Effector memory CD4-positive, alpha-beta T cell (primary cell): ENCODE measurements around the gene NCEH1.

Experiments
- DNase-seq, 3 donors: peaks; one replicate each; pipeline ENCODE4 v3.0.0-alpha.2; 2020
- H3K27ac ChIP-seq: 2 replicates; pipeline ENCODE4 v1.7.0; 2013; ENCODE audit warnings: mild to moderate bottlenecking, low read length, moderate library complexity; ENCODE audit not compliant: insufficient read depth, poor library complexity, severe bottlenecking
- H3K27me3 ChIP-seq: replicated peaks from 2 replicates; pipeline ENCODE4 v1.7.0; 2013; ENCODE audit warnings: mild to moderate bottlenecking, low read length; ENCODE audit not compliant: insufficient read depth, control insufficient read depth, poor library complexity, severe bottlenecking
- H3K36me3 ChIP-seq: 2 replicates; pipeline ENCODE4 v1.7.0; 2013; ENCODE audit warnings: mild to moderate bottlenecking, low read length, moderate library complexity; ENCODE audit not compliant: control insufficient read depth, insufficient read depth
- H3K4me1 ChIP-seq: 2 replicates; pipeline ENCODE4 v1.7.0; 2013; ENCODE audit warnings: low read length, mild to moderate bottlenecking; ENCODE audit not compliant: control insufficient read depth, insufficient read depth, poor library complexity, severe bottlenecking
- H3K4me3 ChIP-seq: 2 replicates; pipeline ENCODE4 v1.7.0; 2013; ENCODE audit warnings: low read length, low read depth, mild to moderate bottlenecking; ENCODE audit not compliant: insufficient read depth, poor library complexity, severe bottlenecking
- H3K9me3 ChIP-seq: 2 replicates; pipeline ENCODE4 v1.7.0; 2013; ENCODE audit warnings: mild to moderate bottlenecking, low read length, moderate library complexity; ENCODE audit not compliant: control insufficient read depth

The NCEH1 gene

GRCh38 chr3:172634948-172635347 lies 75.9 kb downstream of the NCEH1 start:
- Histone ChIP-seq H3K9me3 (no peaks in the 10 kb centered on the region), H3K4me1 (no peaks in the 10 kb centered on the region), H3K4me3 (no peak overlapping the region), H3K27ac (no peak overlapping the region), H3K27me3 (no peaks in the 10 kb centered on the region), H3K36me3 (no peaks in the 10 kb centered on the region)
- no peak for DNase-seq

GRCh38 chr3:172630316-172630715 lies 80.6 kb downstream of the NCEH1 start:
- no peaks in the 10 kb centered on the region for H3K4me1 ChIP-seq
- H3K27ac ChIP-seq = no peak overlapping the region
- no peak overlapping the region for H3K4me3 ChIP-seq
- DNase-seq = no peak
- H3K9me3 ChIP-seq = no peaks in the 10 kb centered on the region
- H3K27me3 ChIP-seq = no peaks in the 10 kb centered on the region
- no peaks in the 10 kb centered on the region for H3K36me3 ChIP-seq

- Histone ChIP-seq H3K27me3 (no peaks in the 10 kb centered on the region), H3K27ac (no peak overlapping the region), H3K4me3 (no peak overlapping the region), H3K36me3 (no peaks in the 10 kb centered on the region), H3K4me1 (no peaks in the 10 kb centered on the region), H3K9me3 (no peaks in the 10 kb centered on the region)
- no peak for DNase-seq
Observed at GRCh38 chr3:172629470-172629869, 81.4 kb downstream of the NCEH1 start.

DNA sequence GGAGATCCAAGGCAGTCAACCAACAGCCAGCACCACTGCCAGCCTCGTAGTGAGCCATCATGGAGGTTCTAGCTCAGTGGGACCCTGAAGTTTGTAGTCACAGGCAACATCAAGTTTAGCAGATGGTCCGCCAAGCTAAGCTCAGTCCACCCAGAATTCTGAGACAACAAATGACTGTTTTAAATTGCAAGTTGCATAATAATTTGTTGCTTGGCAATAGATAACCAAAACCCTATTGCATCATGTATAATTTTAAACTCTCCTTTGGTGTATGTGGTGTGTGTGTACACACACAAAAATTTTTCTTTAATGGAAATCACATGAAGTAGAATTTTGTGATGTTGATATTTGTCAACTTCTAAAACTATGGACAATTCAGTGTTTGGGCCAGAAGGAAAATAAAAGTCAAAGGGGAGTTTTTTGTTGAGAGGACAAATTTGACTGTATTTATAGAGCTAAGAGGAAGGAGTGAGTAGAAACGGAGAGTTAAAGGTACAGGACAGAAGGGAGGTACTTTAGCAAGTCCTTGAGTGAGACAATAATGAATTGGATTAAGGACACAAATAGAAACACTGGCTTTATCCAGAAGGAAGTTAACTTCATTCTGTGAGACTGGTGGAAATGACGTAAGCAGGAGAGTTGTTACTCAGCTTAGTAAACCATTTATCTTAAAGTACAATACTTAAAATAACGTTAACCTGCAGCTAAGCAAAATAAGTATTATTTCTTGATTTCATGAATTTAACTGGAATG lies 83.6 kb downstream of the NCEH1 start:
- H3K36me3 ChIP-seq = no peaks in the 10 kb centered on the region

GRCh38 chr3:172626021-172626640 lies 84.7 kb downstream of the NCEH1 start:
- no peak overlapping the region for H3K27ac ChIP-seq
- H3K4me3 ChIP-seq = no peak overlapping the region
- H3K4me1 ChIP-seq = no peaks in the 10 kb centered on the region
- no peaks in the 10 kb centered on the region for H3K27me3 ChIP-seq
- H3K9me3 ChIP-seq = no peaks in the 10 kb centered on the region
- no peak for DNase-seq
- no peaks in the 10 kb centered on the region for H3K36me3 ChIP-seq

More for the DNA sequence above, 83.6 kb downstream of the NCEH1 start:
- DNase-seq = no peak
- no peak overlapping the region for H3K4me3 ChIP-seq
- no peaks in the 10 kb centered on the region for H3K4me1 ChIP-seq
- no peaks in the 10 kb centered on the region for H3K9me3 ChIP-seq
- no peak overlapping the region for H3K27ac ChIP-seq
- H3K27me3 ChIP-seq = no peaks in the 10 kb centered on the region

GRCh38 chr3:172625404-172625803 lies 85.5 kb downstream of the NCEH1 start:
- no peaks in the 10 kb centered on the region for H3K4me1 ChIP-seq
- no peak overlapping the region for H3K27ac ChIP-seq

DNA sequence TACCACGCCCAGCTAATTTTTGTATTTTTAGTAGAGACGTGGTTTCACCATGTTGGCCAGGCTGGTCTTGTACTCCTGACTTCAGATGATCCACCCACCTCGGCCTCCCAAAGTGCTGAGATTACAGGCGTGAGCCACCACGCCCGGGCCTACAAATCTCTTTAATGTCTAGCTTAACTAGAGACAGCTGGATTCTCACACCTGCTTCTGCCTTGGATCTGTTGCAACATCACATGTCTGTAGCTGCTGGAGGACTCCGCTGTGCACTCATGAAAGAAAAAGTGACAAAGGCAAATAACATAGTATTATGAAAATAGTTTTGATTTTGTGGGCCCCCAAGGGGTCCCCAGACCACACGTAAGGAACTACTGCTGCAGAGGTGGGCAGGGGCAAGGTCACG lies 85.9 kb downstream of the NCEH1 start:
- Histone ChIP-seq H3K9me3 (no peaks in the 10 kb centered on the region), H3K27ac (no peak overlapping the region)

More at GRCh38 chr3:172625404-172625803, 85.5 kb downstream of the NCEH1 start:
- Histone ChIP-seq H3K27me3 (no peaks in the 10 kb centered on the region), H3K9me3 (no peaks in the 10 kb centered on the region), H3K4me3 (no peak overlapping the region), H3K36me3 (no peaks in the 10 kb centered on the region)
- DNase-seq = no peak

DNA sequence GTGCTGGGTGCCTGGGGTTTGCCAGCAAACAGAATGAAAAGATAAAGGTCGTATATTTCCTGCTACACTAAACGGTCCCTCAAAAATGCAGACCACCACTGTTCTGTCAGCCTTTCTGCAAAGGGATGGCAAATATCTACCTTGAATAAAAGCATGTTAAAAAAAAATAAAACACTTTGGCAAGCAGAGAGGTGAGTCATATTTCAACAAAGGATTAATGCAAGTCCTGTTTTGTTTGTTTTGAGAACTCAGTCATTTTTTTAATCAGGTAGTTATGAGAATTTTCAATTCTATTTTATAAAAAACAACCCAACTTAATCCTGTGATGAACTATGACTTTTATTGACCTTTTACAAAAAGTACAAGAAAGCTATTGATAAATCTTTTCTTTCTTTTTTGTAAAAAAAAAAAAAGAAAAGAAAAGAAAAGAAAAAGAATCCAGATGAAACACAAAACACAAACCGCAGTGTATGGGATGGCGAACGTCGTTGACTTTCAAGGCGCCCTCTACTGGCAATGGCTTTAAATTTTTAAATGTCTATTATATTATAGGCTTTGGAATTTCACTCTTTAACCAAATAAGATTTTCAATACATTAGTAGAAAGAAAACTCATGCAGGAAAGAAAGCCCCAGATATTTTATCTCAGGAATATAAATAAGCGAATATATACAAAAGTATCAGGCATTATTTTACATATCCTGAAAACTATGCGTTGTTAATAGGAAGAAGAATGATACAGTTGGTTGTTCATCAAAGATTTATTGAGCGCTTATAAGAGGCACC lies 87.8 kb downstream of the NCEH1 start:
- DNase-seq = peak in 1 of 3 donors; percentile 11
- Histone ChIP-seq H3K9me3 (no peaks in the 10 kb centered on the region), H3K27me3 (no peaks in the 10 kb centered on the region), H3K4me3 (no peak overlapping the region), H3K27ac (no peak overlapping the region), H3K36me3 (no peaks in the 10 kb centered on the region), H3K4me1 (no peaks in the 10 kb centered on the region)

More for the DNA sequence above, 85.9 kb downstream of the NCEH1 start:
- Histone ChIP-seq H3K36me3 (no peaks in the 10 kb centered on the region), H3K4me3 (no peak overlapping the region), H3K4me1 (no peaks in the 10 kb centered on the region), H3K27me3 (no peaks in the 10 kb centered on the region)
- DNase-seq = no peak

- H3K36me3 ChIP-seq = no peaks in the 10 kb centered on the region
- no peak overlapping the region for H3K4me3 ChIP-seq
- H3K4me1 ChIP-seq = no peaks in the 10 kb centered on the region
- no peaks in the 10 kb centered on the region for H3K27me3 ChIP-seq
- no peak overlapping the region for H3K27ac ChIP-seq
- DNase-seq = no peak
- no peaks in the 10 kb centered on the region for H3K9me3 ChIP-seq
Observed at GRCh38 chr3:172622156-172622555, 88.7 kb downstream of the NCEH1 start.

GRCh38 chr3:172617976-172618375 lies 92.9 kb downstream of the NCEH1 start:
- no peaks in the 10 kb centered on the region for H3K9me3 ChIP-seq
- no peaks in the 10 kb centered on the region for H3K36me3 ChIP-seq
- H3K27ac ChIP-seq = no peak overlapping the region
- DNase-seq = no peak
- H3K4me3 ChIP-seq = no peak overlapping the region
- no peaks in the 10 kb centered on the region for H3K4me1 ChIP-seq
- H3K27me3 ChIP-seq = no peaks in the 10 kb centered on the region
